Neural progenitor cell (in vitro differentiated cells): Measurements from ENCODE around the gene CBY2.

Experiments
- CTCF ChIP-seq: fragments of 200-600 bp; sonication (generic); IDR thresholded peaks from 2 replicates; pipeline ENCODE4 v1.5.1; 2017; ENCODE audit warnings: antibody characterized with exemption, mild to moderate bottlenecking
- EZH2 ChIP-seq: fragments of 200-600 bp; sonication (generic); IDR thresholded peaks from 2 replicates; pipeline ENCODE4 v1.6.1; 2017; ENCODE audit warnings: antibody characterized with exemption, mild to moderate bottlenecking, moderate library complexity

- no peak for TF ChIP-seq CTCF
- no peak for TF ChIP-seq EZH2
Observed at GRCh38 chr13:45732916-45733315, 30.8 kb downstream of the CBY2 start.
